ENCODE results near the gene PRPF40B.

Gene PRPF40B

DNA sequence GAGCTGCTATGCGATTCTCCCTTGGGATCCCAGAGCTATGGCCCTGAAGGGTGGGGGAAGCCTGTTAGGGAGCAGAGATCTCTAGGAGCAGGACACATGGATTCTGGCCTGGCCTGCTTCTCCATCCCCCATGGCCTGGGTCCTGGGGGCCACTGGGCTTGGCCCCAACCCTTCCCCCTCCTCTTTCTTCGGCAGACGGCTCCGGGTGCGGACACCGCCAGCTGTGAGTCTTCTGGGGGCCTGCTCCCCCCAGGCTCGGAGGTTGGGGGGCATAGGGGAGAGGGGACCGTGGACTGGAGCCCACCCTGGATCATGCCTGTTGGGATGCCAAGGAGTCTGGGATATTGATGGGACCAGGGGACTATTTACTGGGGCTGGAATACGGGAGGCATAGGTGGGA is 9.0 kb downstream of the PRPF40B start:
- H3K27ac ChIP-seq (ENCODE audit: low read depth, low read length): no peak overlapping the region
- H3K27me3 ChIP-seq (ENCODE audit: low read length): no peaks in the 10 kb centered on the region
- no peaks in the 10 kb centered on the region for H3F3A ChIP-seq (ENCODE audit: insufficient read depth)
- no peaks in the 10 kb centered on the region for H3K9me3 ChIP-seq (ENCODE audit: insufficient read depth, low read length)
- H3K9ac ChIP-seq (ENCODE audit: low read length): no peak overlapping the region
- H3K79me2 ChIP-seq (ENCODE audit: insufficient read depth, low read length): no peaks in the 10 kb centered on the region
- H3K36me3 ChIP-seq (ENCODE audit: low read length): no peaks in the 10 kb centered on the region
- H3K4me2 ChIP-seq (ENCODE audit: low read depth, low read length, poor library complexity, severe bottlenecking): no peak overlapping the region
- TF ChIP-seq, protein P1, sequence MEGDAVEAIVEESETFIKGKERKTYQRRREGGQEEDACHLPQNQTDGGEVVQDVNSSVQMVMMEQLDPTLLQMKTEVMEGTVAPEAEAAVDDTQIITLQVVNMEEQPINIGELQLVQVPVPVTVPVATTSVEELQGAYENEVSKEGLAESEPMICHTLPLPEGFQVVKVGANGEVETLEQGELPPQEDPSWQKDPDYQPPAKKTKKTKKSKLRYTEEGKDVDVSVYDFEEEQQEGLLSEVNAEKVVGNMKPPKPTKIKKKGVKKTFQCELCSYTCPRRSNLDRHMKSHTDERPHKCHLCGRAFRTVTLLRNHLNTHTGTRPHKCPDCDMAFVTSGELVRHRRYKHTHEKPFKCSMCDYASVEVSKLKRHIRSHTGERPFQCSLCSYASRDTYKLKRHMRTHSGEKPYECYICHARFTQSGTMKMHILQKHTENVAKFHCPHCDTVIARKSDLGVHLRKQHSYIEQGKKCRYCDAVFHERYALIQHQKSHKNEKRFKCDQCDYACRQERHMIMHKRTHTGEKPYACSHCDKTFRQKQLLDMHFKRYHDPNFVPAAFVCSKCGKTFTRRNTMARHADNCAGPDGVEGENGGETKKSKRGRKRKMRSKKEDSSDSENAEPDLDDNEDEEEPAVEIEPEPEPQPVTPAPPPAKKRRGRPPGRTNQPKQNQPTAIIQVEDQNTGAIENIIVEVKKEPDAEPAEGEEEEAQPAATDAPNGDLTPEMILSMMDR (IDR thresholded peaks at IDR 0.05; ENCODE audit: insufficient read depth, low read length, poor library complexity, severe bottlenecking): no peak
- no peak for TF ChIP-seq EZH2phosphoT487 (conservative IDR thresholded peaks at IDR 0.05; ENCODE audit: low read length)
- H2AFZ ChIP-seq (ENCODE audit: low read depth, low read length, severe bottlenecking): no peak overlapping the region
- H4K20me1 ChIP-seq (ENCODE audit: low read depth, low read length): no peaks in the 10 kb centered on the region
- H3K9me2 ChIP-seq (replicated peaks; ENCODE audit: insufficient read depth, low read length): no peaks in the 10 kb centered on the region
- H3K4me3 ChIP-seq (ENCODE audit: insufficient read depth, low read length, poor library complexity, severe bottlenecking): no peak overlapping the region

DNA sequence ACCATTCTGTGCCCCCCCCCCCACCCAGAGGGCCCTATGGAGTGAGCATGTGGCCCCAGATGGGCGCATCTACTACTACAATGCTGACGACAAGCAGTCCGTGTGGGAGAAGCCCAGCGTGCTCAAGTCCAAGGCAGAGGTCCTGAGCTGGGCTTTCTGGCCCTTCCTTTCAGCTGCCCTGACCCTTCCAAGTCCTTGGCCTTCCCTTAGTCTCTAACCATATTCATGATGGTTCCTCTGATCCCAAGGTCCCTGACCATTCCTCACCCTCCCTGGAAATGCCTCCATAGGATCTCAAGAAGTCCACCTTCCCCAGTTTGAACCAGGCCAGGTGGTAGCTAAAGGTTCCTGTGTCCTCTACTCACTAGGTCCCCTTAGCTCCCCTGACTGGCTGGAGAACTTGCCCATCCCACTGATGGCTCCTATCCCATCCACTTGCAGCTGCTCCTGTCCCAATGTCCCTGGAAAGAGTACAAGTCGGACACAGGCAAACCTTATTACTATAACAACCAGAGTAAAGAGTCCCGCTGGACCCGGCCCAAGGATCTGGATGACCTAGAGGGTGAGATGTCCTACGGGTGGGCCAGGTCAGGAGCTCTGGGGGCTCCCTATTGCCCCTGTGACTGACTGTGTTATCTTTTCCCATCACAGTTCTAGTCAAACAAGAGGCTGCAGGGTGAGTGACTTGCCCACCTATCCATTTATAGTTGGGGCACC is 9.8 kb downstream of the PRPF40B start:
- H3K9me3 ChIP-seq (ENCODE audit: insufficient read depth, low read length): no peaks in the 10 kb centered on the region
- H3K27ac ChIP-seq (ENCODE audit: low read depth, low read length): no peak overlapping the region
- no peaks in the 10 kb centered on the region for H3K27me3 ChIP-seq (ENCODE audit: low read length)
- no peaks in the 10 kb centered on the region for H3K36me3 ChIP-seq (ENCODE audit: low read length)
- H3K9ac ChIP-seq (ENCODE audit: low read length): no peak overlapping the region
- no peaks in the 10 kb centered on the region for H4K20me1 ChIP-seq (ENCODE audit: low read depth, low read length)
- H3K9me2 ChIP-seq (replicated peaks; ENCODE audit: insufficient read depth, low read length): no peaks in the 10 kb centered on the region
- H3K79me2 ChIP-seq (ENCODE audit: insufficient read depth, low read length): no peaks in the 10 kb centered on the region
- H3K4me2 ChIP-seq (ENCODE audit: low read depth, low read length, poor library complexity, severe bottlenecking): no peak overlapping the region
- H3K4me3 ChIP-seq (ENCODE audit: insufficient read depth, low read length, poor library complexity, severe bottlenecking): no peak overlapping the region
- H3F3A ChIP-seq (ENCODE audit: insufficient read depth): no peaks in the 10 kb centered on the region
- H2AFZ ChIP-seq (ENCODE audit: low read depth, low read length, severe bottlenecking): no peak overlapping the region
- TF ChIP-seq, protein P1 (IDR thresholded peaks at IDR 0.05; ENCODE audit: insufficient read depth, low read length, poor library complexity, severe bottlenecking): no peak
- no peak for TF ChIP-seq EZH2phosphoT487 (conservative IDR thresholded peaks at IDR 0.05; ENCODE audit: low read length)

DNA sequence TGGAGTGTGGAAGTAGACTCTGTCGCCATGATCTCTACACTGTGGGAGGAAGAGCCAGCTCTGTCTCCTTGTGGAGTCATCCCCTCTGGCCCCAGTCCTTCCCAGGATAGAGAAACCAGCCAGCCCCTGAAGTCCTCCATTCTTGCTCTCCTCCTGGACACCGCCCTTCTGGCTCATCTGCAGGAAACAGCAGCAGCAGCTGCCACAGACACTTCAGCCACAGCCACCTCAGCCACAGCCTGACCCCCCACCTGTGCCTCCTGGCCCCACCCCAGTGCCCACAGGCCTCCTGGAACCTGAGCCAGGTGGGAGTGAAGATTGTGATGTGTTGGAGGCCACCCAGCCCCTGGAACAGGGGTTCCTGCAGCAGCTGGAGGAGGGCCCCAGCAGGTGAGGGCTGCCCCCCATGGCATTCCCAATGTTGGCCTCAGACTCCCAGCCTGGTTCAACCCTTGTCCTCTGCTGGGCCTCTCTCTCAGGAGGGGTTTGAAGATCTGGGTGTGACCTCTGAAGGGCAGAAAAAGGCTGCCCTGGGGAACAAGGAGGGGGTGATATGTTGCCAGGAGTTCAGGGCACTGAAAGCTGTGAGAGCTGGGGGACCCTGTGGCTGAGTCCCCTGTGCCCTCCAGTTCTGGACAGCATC is 10.5 kb downstream of the PRPF40B start:
- Histone ChIP-seq H3K27ac (ENCODE audit: low read depth, low read length) (no peak overlapping the region), H3F3A (ENCODE audit: insufficient read depth) (no peaks in the 10 kb centered on the region), H3K27me3 (ENCODE audit: low read length) (no peaks in the 10 kb centered on the region), H2AFZ (ENCODE audit: low read depth, low read length, severe bottlenecking) (no peak overlapping the region), H3K9ac (ENCODE audit: low read length) (no peak overlapping the region), H3K9me3 (ENCODE audit: insufficient read depth, low read length) (no peaks in the 10 kb centered on the region), H3K36me3 (ENCODE audit: low read length) (no peaks in the 10 kb centered on the region), H3K4me2 (ENCODE audit: low read depth, low read length, poor library complexity, severe bottlenecking) (no peak overlapping the region), H4K20me1 (ENCODE audit: low read depth, low read length) (no peaks in the 10 kb centered on the region), H3K79me2 (ENCODE audit: insufficient read depth, low read length) (no peaks in the 10 kb centered on the region), H3K9me2 (replicated peaks; ENCODE audit: insufficient read depth, low read length) (no peaks in the 10 kb centered on the region), H3K4me3 (ENCODE audit: insufficient read depth, low read length, poor library complexity, severe bottlenecking) (no peak overlapping the region)
- TF ChIP-seq, protein P1 (IDR thresholded peaks at IDR 0.05; ENCODE audit: insufficient read depth, low read length, poor library complexity, severe bottlenecking): no peak
- TF ChIP-seq EZH2phosphoT487 (conservative IDR thresholded peaks at IDR 0.05; ENCODE audit: low read length): no peak
